H1 (cell line): Measurements from ENCODE around the gene TXLNG.

Experiments used
- CHD2 ChIP-seq: IDR thresholded peaks from 2 replicates; pipeline ENCODE4 v1.6.1; 2012; ENCODE audit warnings: low read length, improper control_type of control experiment
- CTCF ChIP-seq, 3 experiments: IDR thresholded peaks; 1 replicate in 2 of 3; 2 replicates in 1 of 3; pipeline versions ENCODE4 v1.5.1 to v1.6.1; 2011; ENCODE audit warnings: low read length in 3 of 3, mild to moderate bottlenecking in 3 of 3, inconsistent platforms in 2 of 3, low read depth in 1 of 3, moderate library complexity in 1 of 3; ENCODE audit not compliant: insufficient read depth in 1 of 3; ENCODE audit errors: control extremely low read depth in 1 of 3
- EP300 ChIP-seq, 2 experiments: IDR thresholded peaks; 1 replicate in 1 of 2; 2 replicates in 1 of 2; pipeline ENCODE4 v1.6.1; 2011 to 2012; ENCODE audit warnings: low read depth in 2 of 2, low read length in 2 of 2, mild to moderate bottlenecking in 2 of 2, borderline replicate concordance in 1 of 2, inconsistent platforms in 1 of 2, moderate library complexity in 1 of 2
- MAX ChIP-seq: IDR thresholded peaks from 2 replicates; pipeline ENCODE4 v1.6.1; 2012; ENCODE audit warnings: inconsistent platforms
- POLR2AphosphoS5 ChIP-seq: IDR thresholded peaks from 2 replicates; pipeline ENCODE4 v1.6.1; 2011; ENCODE audit warnings: low read depth, low read length
- RNF2 ChIP-seq: fragments of 200-900, 300-1000 bp; sonication (generic); IDR thresholded peaks from 2 replicates; pipeline ENCODE4 v1.7.1; 2016; ENCODE audit warnings: borderline replicate concordance, low read depth, mild to moderate bottlenecking, antibody characterized with exemption, low read length; ENCODE audit not compliant: poor library complexity, severe bottlenecking; ENCODE audit errors: missing control alignments
- ZNF274 ChIP-seq: IDR thresholded peaks from 2 replicates; pipeline ENCODE4 v1.7.0; 2012; ENCODE audit warnings: low read length, borderline replicate concordance; ENCODE audit errors: extremely low read depth

- TF ChIP-seq EP300 (IDR thresholded peaks at IDR 0.05; ENCODE audit: borderline replicate concordance in 1 of 2, low read depth in 2 of 2, low read length in 2 of 2) (no peak), CHD2 (no peak), POLR2AphosphoS5 (no peak), CTCF (IDR thresholded peaks at IDR 0.05; ENCODE audit: control extremely low read depth in 1 of 3, insufficient read depth in 1 of 3, low read depth in 1 of 3, low read length in 3 of 3) (no peak), ZNF274 (no peak), RNF2 (no peak), MAX (no peak)
Observed at GRCh38 chrX:16770970-16771482, 15.2 kb upstream of the TXLNG start.
